ENCODE data around the gene TTC28. TPM values are rescaled to one million over a fixed set of nuclear protein-coding genes. Genes with fewer than 3 reads are reported as not detected.

Gene TTC28
- total and polyA plus RNA-seq, 10 of the 15 experiments (the other 5 are each of a cell fraction or from before 2014, with no cell fraction given): 0.15 to 8.4 (median 1.4) TPM

DNA sequence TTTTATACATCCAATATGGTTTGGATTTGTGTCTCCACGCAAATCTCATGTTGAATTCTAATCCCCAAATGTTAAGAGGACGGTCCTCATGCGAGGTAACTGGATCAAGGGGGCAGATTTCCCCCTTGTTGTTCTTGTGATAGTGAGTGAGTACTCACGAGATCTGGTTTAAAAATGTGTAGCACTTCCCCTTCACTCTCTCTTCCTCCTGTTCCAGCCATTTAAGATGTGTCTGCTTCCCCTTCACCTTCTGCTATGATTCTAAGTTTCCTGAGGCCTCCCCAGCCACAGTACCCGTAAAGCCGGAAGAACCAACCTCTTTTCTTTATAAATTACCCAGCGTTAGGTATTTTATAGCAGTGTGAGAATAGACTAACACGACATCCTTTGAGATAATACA, 98.6 kb downstream of the TTC28 start:
- ChIA-PET CTCF (interaction anchor here (3.8 kb wide), 1 partner anchor 14 kb away, joined by 14 read pairs; no protein-coding TSS in a partner anchor), SMC1A (ENCODE audit: uncharacterized antibody, unreplicated experiment) (no interaction called here), POLR2A (no interaction called here), RAD21 (ENCODE audit: unreplicated experiment) (no interaction called here)
- Histone ChIP-seq H3K9me3 (replicated peaks; ENCODE audit: control insufficient read depth, insufficient read depth, low read length) (no peaks in the 10 kb centered on the region), H3K4me3 (no peak overlapping the region), H4K20me1 (ENCODE audit: control insufficient read depth, insufficient read depth) (no peaks in the 10 kb centered on the region), H3K79me2 (ENCODE audit: control insufficient read depth, insufficient read depth, low read length) (no peaks in the 10 kb centered on the region), H3K36me3 (ENCODE audit: control insufficient read depth in 2 of 2, insufficient read depth in 2 of 2, low read length in 1 of 2) (no peaks in the 10 kb centered on the region), H3K27me3 (replicated peaks in 1 of 2; ENCODE audit: control insufficient read depth in 2 of 2, insufficient read depth in 2 of 2, low read length in 1 of 2) (peaks cover 0 to 4% of the 10 kb centered on the region in 2 experiments; a peak in 1 of 4 replicates), H3K4me2 (ENCODE audit: control insufficient read depth, insufficient read depth) (no peak overlapping the region), H3K9ac (ENCODE audit: control insufficient read depth, insufficient read depth, low read length) (no peak overlapping the region), H3K4me1 (ENCODE audit: control insufficient read depth, insufficient read depth, low read length) (no peaks in the 10 kb centered on the region), H2AFZ (ENCODE audit: control insufficient read depth, low read depth, low read length) (no peak overlapping the region), H3K27ac (ENCODE audit: control insufficient read depth, insufficient read depth) (no peak overlapping the region)
- FAIRE-seq: no peak
- intact Hi-C loops (cut with micrococcal nuclease; ENCODE audit: unreplicated experiment) (no loop called here), in situ Hi-C loops (cut with MboI) (no loop called here)
- WGBS (ENCODE audit: insufficient coverage, insufficient replicate concordance, low lambda C conversion rate, missing lambda C conversion rate): 33% methylated on average over 8 of the region's 8 CpGs
- no TSS peak for BruUV-seq (replicated peaks)
- ATAC-seq: no peak
- no peak for DNase-seq (ENCODE audit: low read depth, low spot score)
- TF ChIP-seq, protein P1, sequence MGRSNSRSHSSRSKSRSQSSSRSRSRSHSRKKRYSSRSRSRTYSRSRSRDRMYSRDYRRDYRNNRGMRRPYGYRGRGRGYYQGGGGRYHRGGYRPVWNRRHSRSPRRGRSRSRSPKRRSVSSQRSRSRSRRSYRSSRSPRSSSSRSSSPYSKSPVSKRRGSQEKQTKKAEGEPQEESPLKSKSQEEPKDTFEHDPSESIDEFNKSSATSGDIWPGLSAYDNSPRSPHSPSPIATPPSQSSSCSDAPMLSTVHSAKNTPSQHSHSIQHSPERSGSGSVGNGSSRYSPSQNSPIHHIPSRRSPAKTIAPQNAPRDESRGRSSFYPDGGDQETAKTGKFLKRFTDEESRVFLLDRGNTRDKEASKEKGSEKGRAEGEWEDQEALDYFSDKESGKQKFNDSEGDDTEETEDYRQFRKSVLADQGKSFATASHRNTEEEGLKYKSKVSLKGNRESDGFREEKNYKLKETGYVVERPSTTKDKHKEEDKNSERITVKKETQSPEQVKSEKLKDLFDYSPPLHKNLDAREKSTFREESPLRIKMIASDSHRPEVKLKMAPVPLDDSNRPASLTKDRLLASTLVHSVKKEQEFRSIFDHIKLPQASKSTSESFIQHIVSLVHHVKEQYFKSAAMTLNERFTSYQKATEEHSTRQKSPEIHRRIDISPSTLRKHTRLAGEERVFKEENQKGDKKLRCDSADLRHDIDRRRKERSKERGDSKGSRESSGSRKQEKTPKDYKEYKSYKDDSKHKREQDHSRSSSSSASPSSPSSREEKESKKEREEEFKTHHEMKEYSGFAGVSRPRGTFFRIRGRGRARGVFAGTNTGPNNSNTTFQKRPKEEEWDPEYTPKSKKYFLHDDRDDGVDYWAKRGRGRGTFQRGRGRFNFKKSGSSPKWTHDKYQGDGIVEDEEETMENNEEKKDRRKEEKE (IDR thresholded peaks at IDR 0.05): no peak
- TF ChIP-seq EED (IDR thresholded peaks at IDR 0.05; ENCODE audit: low read depth): no peak
- TF ChIP-seq, protein P2, sequence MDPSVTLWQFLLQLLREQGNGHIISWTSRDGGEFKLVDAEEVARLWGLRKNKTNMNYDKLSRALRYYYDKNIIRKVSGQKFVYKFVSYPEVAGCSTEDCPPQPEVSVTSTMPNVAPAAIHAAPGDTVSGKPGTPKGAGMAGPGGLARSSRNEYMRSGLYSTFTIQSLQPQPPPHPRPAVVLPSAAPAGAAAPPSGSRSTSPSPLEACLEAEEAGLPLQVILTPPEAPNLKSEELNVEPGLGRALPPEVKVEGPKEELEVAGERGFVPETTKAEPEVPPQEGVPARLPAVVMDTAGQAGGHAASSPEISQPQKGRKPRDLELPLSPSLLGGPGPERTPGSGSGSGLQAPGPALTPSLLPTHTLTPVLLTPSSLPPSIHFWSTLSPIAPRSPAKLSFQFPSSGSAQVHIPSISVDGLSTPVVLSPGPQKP (IDR thresholded peaks at IDR 0.05; ENCODE audit: low read depth, low read length): no peak
- TF ChIP-seq, protein P3, sequence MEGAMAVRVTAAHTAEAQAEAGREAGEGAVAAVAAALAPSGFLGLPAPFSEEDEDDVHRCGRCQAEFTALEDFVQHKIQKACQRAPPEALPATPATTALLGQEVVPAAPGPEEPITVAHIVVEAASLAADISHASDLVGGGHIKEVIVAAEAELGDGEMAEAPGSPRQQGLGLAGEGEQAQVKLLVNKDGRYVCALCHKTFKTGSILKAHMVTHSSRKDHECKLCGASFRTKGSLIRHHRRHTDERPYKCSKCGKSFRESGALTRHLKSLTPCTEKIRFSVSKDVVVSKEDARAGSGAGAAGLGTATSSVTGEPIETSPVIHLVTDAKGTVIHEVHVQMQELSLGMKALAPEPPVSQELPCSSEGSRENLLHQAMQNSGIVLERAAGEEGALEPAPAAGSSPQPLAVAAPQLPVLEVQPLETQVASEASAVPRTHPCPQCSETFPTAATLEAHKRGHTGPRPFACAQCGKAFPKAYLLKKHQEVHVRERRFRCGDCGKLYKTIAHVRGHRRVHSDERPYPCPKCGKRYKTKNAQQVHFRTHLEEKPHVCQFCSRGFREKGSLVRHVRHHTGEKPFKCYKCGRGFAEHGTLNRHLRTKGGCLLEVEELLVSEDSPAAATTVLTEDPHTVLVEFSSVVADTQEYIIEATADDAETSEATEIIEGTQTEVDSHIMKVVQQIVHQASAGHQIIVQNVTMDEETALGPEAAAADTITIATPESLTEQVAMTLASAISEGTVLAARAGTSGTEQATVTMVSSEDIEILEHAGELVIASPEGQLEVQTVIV (IDR thresholded peaks at IDR 0.05; ENCODE audit: borderline replicate concordance, partially characterized antibody): no peak
- no peak for TF ChIP-seq NFXL1 (IDR thresholded peaks at IDR 0.05; ENCODE audit: borderline replicate concordance)
- TF ChIP-seq HCFC1 (IDR thresholded peaks at IDR 0.05; ENCODE audit: low read length): no peak
- no peak for TF ChIP-seq ETV6 (conservative IDR thresholded peaks at IDR 0.05 in 1 of 2, IDR thresholded peaks at IDR 0.05 in 1 of 2; ENCODE audit: borderline replicate concordance in 1 of 2, low read depth in 1 of 2)
- TF ChIP-seq, protein P4, sequence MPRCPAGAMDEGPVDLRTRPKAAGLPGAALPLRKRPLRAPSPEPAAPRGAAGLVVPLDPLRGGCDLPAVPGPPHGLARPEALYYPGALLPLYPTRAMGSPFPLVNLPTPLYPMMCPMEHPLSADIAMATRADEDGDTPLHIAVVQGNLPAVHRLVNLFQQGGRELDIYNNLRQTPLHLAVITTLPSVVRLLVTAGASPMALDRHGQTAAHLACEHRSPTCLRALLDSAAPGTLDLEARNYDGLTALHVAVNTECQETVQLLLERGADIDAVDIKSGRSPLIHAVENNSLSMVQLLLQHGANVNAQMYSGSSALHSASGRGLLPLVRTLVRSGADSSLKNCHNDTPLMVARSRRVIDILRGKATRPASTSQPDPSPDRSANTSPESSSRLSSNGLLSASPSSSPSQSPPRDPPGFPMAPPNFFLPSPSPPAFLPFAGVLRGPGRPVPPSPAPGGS (IDR thresholded peaks at IDR 0.05; ENCODE audit: borderline replicate concordance, insufficient read depth, low read depth, low read length, poor library complexity, severe bottlenecking): no peak
- TF ChIP-seq LARP7 (IDR thresholded peaks at IDR 0.05): no peak
- TF ChIP-seq, protein P5, sequence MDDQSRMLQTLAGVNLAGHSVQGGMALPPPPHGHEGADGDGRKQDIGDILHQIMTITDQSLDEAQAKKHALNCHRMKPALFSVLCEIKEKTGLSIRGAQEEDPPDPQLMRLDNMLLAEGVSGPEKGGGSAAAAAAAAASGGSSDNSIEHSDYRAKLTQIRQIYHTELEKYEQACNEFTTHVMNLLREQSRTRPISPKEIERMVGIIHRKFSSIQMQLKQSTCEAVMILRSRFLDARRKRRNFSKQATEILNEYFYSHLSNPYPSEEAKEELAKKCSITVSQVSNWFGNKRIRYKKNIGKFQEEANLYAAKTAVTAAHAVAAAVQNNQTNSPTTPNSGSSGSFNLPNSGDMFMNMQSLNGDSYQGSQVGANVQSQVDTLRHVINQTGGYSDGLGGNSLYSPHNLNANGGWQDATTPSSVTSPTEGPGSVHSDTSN (IDR thresholded peaks at IDR 0.05; ENCODE audit: insufficient replicate concordance, low read depth, low read length): no peak
- no peak for TF ChIP-seq CHD4 (IDR thresholded peaks at IDR 0.05)
- TF ChIP-seq, protein P6, sequence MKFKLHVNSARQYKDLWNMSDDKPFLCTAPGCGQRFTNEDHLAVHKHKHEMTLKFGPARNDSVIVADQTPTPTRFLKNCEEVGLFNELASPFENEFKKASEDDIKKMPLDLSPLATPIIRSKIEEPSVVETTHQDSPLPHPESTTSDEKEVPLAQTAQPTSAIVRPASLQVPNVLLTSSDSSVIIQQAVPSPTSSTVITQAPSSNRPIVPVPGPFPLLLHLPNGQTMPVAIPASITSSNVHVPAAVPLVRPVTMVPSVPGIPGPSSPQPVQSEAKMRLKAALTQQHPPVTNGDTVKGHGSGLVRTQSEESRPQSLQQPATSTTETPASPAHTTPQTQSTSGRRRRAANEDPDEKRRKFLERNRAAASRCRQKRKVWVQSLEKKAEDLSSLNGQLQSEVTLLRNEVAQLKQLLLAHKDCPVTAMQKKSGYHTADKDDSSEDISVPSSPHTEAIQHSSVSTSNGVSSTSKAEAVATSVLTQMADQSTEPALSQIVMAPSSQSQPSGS (IDR thresholded peaks at IDR 0.05; ENCODE audit: low read length): no peak
- TF ChIP-seq ZNF622 (IDR thresholded peaks at IDR 0.05): no peak
- TF ChIP-seq POLR2A (IDR thresholded peaks at IDR 0.05; ENCODE audit: low read depth, low read length): no peak

All from GM12878 (cell line).